GM18505 (cell line): ENCODE data around the gene PWP2.
"Not testable (repeated sequence)": the region's sequence is repeated elsewhere in the genome, so short reads cannot be mapped to it uniquely, and the experiment has no call there.

Experiments used
- ATAC-seq: cut with Tn5 transposase; IDR thresholded peaks from one replicate; pipeline ENCODE4 v1.9.1; 2021; ENCODE audit not compliant: unreplicated experiment

The PWP2 gene

DNA sequence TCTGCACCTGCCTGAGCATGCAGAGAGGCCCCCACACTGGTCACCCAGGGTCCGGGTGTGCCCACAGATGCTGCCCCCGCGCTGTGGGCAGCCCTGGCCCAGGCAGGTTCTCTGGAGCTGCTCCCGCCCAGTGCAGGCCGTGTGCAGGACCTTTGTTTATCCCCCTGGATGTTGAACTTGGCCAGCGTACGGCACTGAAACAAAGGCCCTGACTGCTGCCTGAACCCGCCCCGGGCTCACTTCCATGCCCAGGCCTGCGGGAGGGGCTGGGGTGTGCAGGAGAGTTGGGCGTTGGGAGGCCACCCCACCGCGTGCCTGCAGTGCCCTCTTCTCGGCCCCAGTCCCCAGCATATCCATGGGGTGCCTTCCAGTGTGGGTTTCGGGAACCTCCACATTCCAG, 58.7 kb downstream of the PWP2 start:
- ATAC-seq, result not testable (repeated sequence)

DNA sequence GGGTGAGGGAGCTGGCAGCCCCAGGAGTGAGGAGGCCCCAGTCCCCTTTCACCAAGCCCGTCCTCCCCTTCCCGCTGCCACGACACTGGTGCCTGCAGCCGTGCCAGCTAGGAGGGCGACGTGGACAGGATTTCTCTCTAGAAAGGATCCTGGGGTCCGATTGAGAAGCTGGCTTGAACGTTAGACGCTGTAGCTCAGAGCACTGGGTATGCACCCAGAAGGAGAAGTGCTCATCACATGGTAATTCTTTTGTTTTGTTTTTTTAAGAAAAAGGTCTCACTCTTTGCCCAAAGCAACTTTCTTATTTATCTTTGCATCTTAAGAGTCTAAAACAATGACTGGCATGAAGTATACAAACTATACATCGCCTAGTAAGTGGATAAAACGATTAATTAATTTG, 60.3 kb downstream of the PWP2 start:
- not testable (repeated sequence) for ATAC-seq

DNA sequence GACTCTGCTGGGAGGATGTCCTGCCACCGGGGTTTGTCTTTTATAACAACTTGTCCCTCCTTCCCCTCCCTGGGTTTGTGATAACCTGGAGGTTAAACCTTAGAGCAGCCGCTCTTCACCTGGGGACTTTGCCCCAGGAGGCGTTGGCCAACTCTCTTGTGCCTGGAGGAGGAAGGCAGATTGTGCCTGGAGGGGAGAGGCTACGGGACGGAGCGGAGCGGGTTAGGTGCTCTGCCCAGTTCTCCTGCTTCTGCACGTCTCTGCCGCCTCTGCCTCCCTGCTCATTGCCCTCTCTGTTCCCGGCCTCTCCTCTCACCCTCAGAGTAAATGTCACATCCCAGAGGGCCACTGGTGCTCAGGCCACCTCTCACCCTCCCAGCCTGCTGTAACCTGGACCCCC, 63.1 kb downstream of the PWP2 start:
- ATAC-seq, result not testable (repeated sequence)

- not testable (repeated sequence) for ATAC-seq
Measured at GRCh38 chr21:44170863-44171262, 63.7 kb downstream of the PWP2 start.

- ATAC-seq, result not testable (repeated sequence)
Measured at GRCh38 chr21:44171962-44172572, 64.9 kb downstream of the PWP2 start.

DNA sequence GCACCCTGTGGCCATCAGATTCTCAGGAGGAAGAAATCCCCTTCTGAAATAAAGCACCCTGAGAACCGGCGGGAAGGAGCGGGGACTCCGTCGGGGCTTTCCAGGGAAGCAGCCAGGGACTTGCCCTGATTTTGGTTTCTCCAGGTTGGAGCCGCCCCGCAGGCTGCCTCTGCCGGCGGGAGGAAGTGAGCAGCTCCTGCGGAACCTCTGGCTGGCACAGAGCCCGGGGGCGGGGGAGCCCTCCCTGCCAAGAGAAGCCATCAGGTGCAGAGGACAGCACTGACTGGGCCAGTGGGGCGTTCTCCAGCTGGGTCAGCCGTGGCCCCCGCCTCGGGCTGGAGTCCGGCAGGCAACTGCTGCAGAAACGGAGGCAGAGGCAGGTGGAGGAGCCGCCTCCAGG, 65.5 kb downstream of the PWP2 start:
- ATAC-seq, result not testable (repeated sequence)

- ATAC-seq, result not testable (repeated sequence)
Measured at GRCh38 chr21:44175189-44175588, 68.0 kb downstream of the PWP2 start.

DNA sequence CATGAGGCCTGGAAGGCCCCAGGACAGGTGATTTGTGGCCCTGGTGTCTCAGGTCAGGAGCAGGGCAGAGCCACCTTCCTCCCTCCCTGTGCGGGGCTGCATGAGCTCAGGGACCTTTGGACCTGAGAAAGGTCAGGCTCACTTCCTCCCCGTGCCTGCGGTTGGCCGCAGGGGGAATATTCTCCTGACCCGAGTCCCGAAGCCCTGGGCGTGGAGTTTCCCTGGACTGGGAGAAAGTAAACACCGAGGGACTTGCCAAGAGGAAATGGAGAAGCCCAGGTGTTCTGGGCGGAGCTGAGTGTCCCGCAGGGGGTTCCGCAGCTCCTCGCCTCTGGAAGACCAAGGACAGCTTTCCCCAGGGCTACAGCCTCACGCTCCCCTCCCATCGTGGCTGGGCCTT, 68.9 kb downstream of the PWP2 start:
- not testable (repeated sequence) for ATAC-seq
